Measurements from ENCODE around the gene BANK1.

DNA sequence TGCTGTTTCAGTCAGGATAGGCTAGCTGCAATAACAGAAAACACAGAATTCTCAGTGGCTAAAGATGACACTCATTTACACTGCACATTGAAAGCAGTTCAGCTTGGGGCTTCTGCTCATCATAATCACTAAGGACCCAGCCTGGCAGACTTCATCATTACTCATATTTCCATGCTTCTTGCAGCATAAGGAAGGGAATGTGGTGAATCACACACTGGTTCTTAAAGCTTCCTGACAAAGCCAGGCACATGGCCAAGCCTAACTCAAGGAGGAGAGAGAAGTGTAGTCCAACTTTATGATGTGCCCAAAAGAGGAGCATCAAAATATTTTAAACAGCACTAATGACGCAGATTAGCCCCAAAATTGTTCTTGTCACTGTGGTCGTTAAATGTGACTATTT, 186.5 kb downstream of the BANK1 start:
- TF ChIP-seq POLR2A (IDR thresholded peaks at IDR 0.05) = no peak
- TF ChIP-seq, protein P1, sequence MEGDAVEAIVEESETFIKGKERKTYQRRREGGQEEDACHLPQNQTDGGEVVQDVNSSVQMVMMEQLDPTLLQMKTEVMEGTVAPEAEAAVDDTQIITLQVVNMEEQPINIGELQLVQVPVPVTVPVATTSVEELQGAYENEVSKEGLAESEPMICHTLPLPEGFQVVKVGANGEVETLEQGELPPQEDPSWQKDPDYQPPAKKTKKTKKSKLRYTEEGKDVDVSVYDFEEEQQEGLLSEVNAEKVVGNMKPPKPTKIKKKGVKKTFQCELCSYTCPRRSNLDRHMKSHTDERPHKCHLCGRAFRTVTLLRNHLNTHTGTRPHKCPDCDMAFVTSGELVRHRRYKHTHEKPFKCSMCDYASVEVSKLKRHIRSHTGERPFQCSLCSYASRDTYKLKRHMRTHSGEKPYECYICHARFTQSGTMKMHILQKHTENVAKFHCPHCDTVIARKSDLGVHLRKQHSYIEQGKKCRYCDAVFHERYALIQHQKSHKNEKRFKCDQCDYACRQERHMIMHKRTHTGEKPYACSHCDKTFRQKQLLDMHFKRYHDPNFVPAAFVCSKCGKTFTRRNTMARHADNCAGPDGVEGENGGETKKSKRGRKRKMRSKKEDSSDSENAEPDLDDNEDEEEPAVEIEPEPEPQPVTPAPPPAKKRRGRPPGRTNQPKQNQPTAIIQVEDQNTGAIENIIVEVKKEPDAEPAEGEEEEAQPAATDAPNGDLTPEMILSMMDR (IDR thresholded peaks at IDR 0.05) = no peak
